ENCODE data around the gene NME3.

Gene NME3

DNA sequence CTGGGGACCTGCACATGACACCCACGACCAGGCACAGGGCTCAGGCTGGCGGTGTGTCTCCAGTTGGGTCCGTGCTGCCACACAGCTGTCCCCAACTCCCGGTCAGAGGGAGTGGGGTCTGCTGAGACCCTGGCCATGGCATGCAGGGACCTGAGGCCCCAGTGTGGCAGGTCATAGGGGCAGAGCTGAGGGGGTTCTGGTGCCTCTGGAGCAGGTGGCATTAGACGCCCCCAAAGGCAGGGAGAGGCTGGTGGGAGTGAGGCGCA, 15.6 kb upstream of the NME3 start:
- H3K4me3 ChIP-seq (replicated peaks; ENCODE audit: low read depth, low read length): no peak overlapping the region
- TF ChIP-seq, protein P1, sequence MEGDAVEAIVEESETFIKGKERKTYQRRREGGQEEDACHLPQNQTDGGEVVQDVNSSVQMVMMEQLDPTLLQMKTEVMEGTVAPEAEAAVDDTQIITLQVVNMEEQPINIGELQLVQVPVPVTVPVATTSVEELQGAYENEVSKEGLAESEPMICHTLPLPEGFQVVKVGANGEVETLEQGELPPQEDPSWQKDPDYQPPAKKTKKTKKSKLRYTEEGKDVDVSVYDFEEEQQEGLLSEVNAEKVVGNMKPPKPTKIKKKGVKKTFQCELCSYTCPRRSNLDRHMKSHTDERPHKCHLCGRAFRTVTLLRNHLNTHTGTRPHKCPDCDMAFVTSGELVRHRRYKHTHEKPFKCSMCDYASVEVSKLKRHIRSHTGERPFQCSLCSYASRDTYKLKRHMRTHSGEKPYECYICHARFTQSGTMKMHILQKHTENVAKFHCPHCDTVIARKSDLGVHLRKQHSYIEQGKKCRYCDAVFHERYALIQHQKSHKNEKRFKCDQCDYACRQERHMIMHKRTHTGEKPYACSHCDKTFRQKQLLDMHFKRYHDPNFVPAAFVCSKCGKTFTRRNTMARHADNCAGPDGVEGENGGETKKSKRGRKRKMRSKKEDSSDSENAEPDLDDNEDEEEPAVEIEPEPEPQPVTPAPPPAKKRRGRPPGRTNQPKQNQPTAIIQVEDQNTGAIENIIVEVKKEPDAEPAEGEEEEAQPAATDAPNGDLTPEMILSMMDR (IDR thresholded peaks at IDR 0.05; ENCODE audit: low read depth, low read length, missing control alignments): no peak
- no peak for DNase-seq (ENCODE audit: extremely low read depth, low read depth)

- H3K4me3 ChIP-seq (replicated peaks; ENCODE audit: low read depth, low read length): no peak overlapping the region
- TF ChIP-seq, protein P1 (IDR thresholded peaks at IDR 0.05; ENCODE audit: low read depth, low read length, missing control alignments): no peak
- DNase-seq (ENCODE audit: extremely low read depth, low read depth): no peak
These were observed 15.1 kb upstream of the NME3 start for GRCh38 chr16:1786242-1787055.

- no peak overlapping the region for H3K4me3 ChIP-seq (replicated peaks; ENCODE audit: low read depth, low read length)
- TF ChIP-seq, protein P1 (IDR thresholded peaks at IDR 0.05; ENCODE audit: low read depth, low read length, missing control alignments): no peak
- no peak for DNase-seq (ENCODE audit: extremely low read depth, low read depth)
These were observed 14.5 kb upstream of the NME3 start for GRCh38 chr16:1785846-1786170.

DNA sequence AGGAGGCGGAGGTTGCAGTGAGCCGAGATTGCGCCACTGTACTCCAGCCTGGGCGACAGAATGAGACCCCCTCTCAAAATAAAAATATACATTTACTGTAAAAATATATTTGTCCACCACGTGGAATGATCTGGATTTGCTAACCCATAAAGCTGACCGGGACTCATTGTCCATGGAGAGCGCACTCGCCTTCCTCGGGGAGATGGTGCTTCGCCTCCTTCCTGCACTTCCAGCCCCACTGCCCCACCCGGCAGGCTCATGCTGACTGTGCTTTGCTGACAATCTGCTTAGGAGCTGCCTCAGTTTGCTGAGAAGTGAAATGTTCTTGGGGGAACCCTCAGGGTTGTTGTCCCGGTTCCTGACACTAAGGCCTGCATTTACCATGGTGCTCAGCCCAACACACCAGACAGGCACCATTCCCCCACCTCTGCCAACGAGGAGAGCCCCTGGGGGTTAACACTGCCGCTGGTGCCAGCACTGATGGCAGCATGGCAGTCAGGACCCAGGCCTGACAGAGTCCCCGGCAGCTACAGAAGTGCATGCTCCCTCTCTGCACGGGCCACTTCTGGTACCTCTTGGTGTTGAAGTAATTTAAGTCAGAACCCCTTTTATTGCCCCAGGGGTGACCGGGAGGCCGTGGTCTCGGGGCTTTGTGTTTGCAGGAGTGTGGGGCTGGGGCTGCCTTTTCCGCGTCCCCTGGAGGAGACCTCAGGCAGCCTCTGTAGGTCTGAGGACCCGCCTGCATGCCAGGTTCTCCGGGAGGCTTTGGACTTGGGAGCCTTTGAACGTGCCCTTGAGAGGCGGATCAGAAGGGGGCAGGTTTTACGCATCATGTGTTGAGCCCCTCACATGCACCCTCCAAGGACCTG, 13.9 kb upstream of the NME3 start:
- H3K4me3 ChIP-seq (replicated peaks; ENCODE audit: low read depth, low read length): no peak overlapping the region
- DNase-seq (ENCODE audit: extremely low read depth, low read depth): no peak
- TF ChIP-seq, protein P1 (IDR thresholded peaks at IDR 0.05; ENCODE audit: low read depth, low read length, missing control alignments): no peak

GRCh38 chr16:1782408-1783264, 11.3 kb upstream of the NME3 start, which contains the start of the genes NUBP2 and SPSB3:
Gene NUBP2, plus strand, starts transcription at chr16:1782960. Its CDS starts 61 bp downstream, at chr16:1783021.
Gene SPSB3, minus strand, starts transcription at chr16:1782571. Its CDS starts 1,088 bp downstream, at chr16:1781483.
- TF ChIP-seq, protein P1 (IDR thresholded peaks at IDR 0.05; ENCODE audit: low read depth, low read length, missing control alignments): no peak
- H3K4me3 ChIP-seq (replicated peaks; ENCODE audit: low read depth, low read length): peak within 1 kb of the TSS; percentile 80
- peak; percentile 100 for DNase-seq (ENCODE audit: extremely low read depth, low read depth)

GRCh38 chr16:1781758-1782407, 10.5 kb upstream of the NME3 start:
- DNase-seq (ENCODE audit: extremely low read depth, low read depth): no peak
- TF ChIP-seq, protein P1 (IDR thresholded peaks at IDR 0.05; ENCODE audit: low read depth, low read length, missing control alignments): no peak

More at GRCh38 chr16:1781758-1782407, 10.5 kb upstream of the NME3 start:
- peak overlapping the region; percentile 80 for H3K4me3 ChIP-seq (replicated peaks; ENCODE audit: low read depth, low read length)
